Measurements from ENCODE around the gene TRIM67.

The TRIM67 gene

GRCh38 chr1:231181271-231181670 is 19.4 kb downstream of the TRIM67 start:
- no peak for ATAC-seq

GRCh38 chr1:231182317-231182716 is 20.5 kb downstream of the TRIM67 start:
- no peak for TF ChIP-seq ZFP30 (CRISPR knock-in tag; IDR thresholded peaks at IDR 0.05)
- no peak for TF ChIP-seq ZFP3 (CRISPR knock-in tag; IDR thresholded peaks at IDR 0.05)
- TF ChIP-seq ZNF8 (CRISPR knock-in tag; IDR thresholded peaks at IDR 0.05), result no peak
- no peak for TF ChIP-seq ZNF70 (CRISPR knock-in tag; IDR thresholded peaks at IDR 0.05)
- no peak for TF ChIP-seq ARNTL (CRISPR knock-in tag; IDR thresholded peaks at IDR 0.05; ENCODE audit: borderline replicate concordance, low read depth)
- no peak for TF ChIP-seq CREB5 (CRISPR knock-in tag; IDR thresholded peaks at IDR 0.05; ENCODE audit: low read depth)
- no peak for TF ChIP-seq ISL1 (CRISPR knock-in tag; IDR thresholded peaks at IDR 0.05)
- no peak for TF ChIP-seq GLIS3 (CRISPR knock-in tag; IDR thresholded peaks at IDR 0.05)
- ATAC-seq, result no peak

More at GRCh38 chr1:231181271-231181670, 19.4 kb downstream of the TRIM67 start:
- TF ChIP-seq TCF4 (CRISPR knock-in tag; IDR thresholded peaks at IDR 0.05; ENCODE audit: borderline replicate concordance) (no peak), SNAI2 (CRISPR knock-in tag; IDR thresholded peaks at IDR 0.05) (no peak), CSRNP3 (CRISPR knock-in tag; IDR thresholded peaks at IDR 0.05) (no peak), GLIS3 (CRISPR knock-in tag; IDR thresholded peaks at IDR 0.05) (no peak), TOX (CRISPR knock-in tag; IDR thresholded peaks at IDR 0.05; ENCODE audit: borderline replicate concordance) (no peak), POU6F1 (CRISPR knock-in tag; IDR thresholded peaks at IDR 0.05; ENCODE audit: borderline replicate concordance, low read depth) (no peak), ZFP3 (CRISPR knock-in tag; IDR thresholded peaks at IDR 0.05) (no peak), ISL1 (CRISPR knock-in tag; IDR thresholded peaks at IDR 0.05) (no peak), PPARA (CRISPR knock-in tag; IDR thresholded peaks at IDR 0.05; ENCODE audit: borderline replicate concordance) (no peak)

- TF ChIP-seq BACH2 (CRISPR knock-in tag; IDR thresholded peaks at IDR 0.05; ENCODE audit: borderline replicate concordance) (no peak), ZFP30 (CRISPR knock-in tag; IDR thresholded peaks at IDR 0.05) (no peak), ESRRG (CRISPR knock-in tag; IDR thresholded peaks at IDR 0.05) (no peak), TCF4 (CRISPR knock-in tag; IDR thresholded peaks at IDR 0.05; ENCODE audit: borderline replicate concordance) (no peak), ZFP3 (CRISPR knock-in tag; IDR thresholded peaks at IDR 0.05) (no peak), TSHZ2 (CRISPR knock-in tag; IDR thresholded peaks at IDR 0.05) (no peak), ARNTL (CRISPR knock-in tag; IDR thresholded peaks at IDR 0.05; ENCODE audit: borderline replicate concordance, low read depth) (no peak), POU6F1 (CRISPR knock-in tag; IDR thresholded peaks at IDR 0.05; ENCODE audit: borderline replicate concordance, low read depth) (no peak), RARB (CRISPR knock-in tag; IDR thresholded peaks at IDR 0.05) (no peak), SNAI2 (CRISPR knock-in tag; IDR thresholded peaks at IDR 0.05) (no peak), TOX (CRISPR knock-in tag; IDR thresholded peaks at IDR 0.05; ENCODE audit: borderline replicate concordance) (no peak)
- no peak for ATAC-seq
These were observed 22.1 kb downstream of the TRIM67 start for GRCh38 chr1:231183639-231184590.

All from SK-N-SH treated with all-trans-retinoic acid at 6 μM for 48 hours (cell line).